ENCODE data around the gene CDK19. TPM values are rescaled to one million over a fixed set of nuclear protein-coding genes. Genes with fewer than 3 reads are reported as not detected.

The CDK19 gene
- total and polyA plus RNA-seq, 2 experiments from 2014 or later: 7.7 to 10.1 TPM

DNA sequence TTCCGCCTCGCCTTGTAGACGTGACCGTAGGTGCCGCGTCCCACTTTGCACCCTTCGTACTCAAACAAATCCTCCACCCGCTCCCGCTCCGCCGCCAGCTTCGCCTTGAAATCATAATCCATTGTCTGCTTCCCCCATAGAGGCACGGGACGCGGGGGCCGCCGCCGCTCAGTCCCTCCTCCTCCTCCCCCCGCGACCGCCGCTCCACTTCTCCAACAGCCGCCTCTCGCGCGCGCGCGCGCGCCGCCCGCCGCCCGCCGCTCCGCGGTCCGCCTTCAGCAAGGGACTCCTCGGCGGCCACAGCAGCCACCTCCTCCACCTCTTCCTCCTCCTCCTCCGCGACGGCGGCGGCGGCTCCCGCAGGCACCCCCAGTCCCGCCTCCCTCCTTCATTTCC lies 256 bp downstream of the CDK19 start (continued):
- TF ChIP-seq CTCF (conservative IDR thresholded peaks at IDR 0.05; ENCODE audit: low read depth in 2 of 2): no peak
- no peak for TF ChIP-seq POLR2AphosphoS5 (IDR thresholded peaks at IDR 0.05; ENCODE audit: low read depth)
- TF ChIP-seq ZNF114 (CRISPR knock-in tag; IDR thresholded peaks at IDR 0.05): no peak

- Mint-ChIP-seq H3K9me3 (no peaks in the 10 kb centered on the region), H3K36me3 (ENCODE audit: low read depth) (no peaks in the 10 kb centered on the region), H3K4me3 (peak overlapping the region; percentile 97), H3K27ac (peak overlapping the region; percentile 100), H3K27me3 (ENCODE audit: insufficient read depth, low read depth, poor library complexity) (peaks cover 12% of the 10 kb centered on the region), H3K4me1 (peaks cover 16% of the 10 kb centered on the region)
- Histone ChIP-seq H3K36me3 (ENCODE audit: insufficient read depth) (no peaks in the 10 kb centered on the region), H3K9me2 (ENCODE audit: insufficient read depth) (no peaks in the 10 kb centered on the region), H3K4me1 (ENCODE audit: insufficient read depth) (peaks cover 8% of the 10 kb centered on the region; the same call in 1 of the 2 replicates), H3K4me2 (peak overlapping the region; percentile 91), H3K79me2 (replicated peaks; ENCODE audit: insufficient read depth) (peaks cover 49% of the 10 kb centered on the region), H3K4me3 (peak overlapping the region; percentile 85), H4K20me1 (replicated peaks; ENCODE audit: insufficient read depth) (peaks cover 19% of the 10 kb centered on the region), H3K27ac (ENCODE audit: low read depth) (peak overlapping the region; percentile 94; the same call in 1 of the 2 replicates), H3K27me3 (ENCODE audit: insufficient read depth) (no peaks in the 10 kb centered on the region), H2AFZ (peak overlapping the region; percentile 83; the same call in 1 of the 2 replicates), H3F3A (replicated peaks; ENCODE audit: low read depth) (0 out of 2 replicates have a peak, but pooled peaks cover 3% of the 10 kb centered on the region)
- peak; percentile 75 for DNase-seq (ENCODE audit: low spot score)
- ATAC-seq: peak; percentile 34
- TF ChIP-seq STAT1 (IDR thresholded peaks at IDR 0.05; ENCODE audit: unreplicated experiment) (no peak), JUNB (IDR thresholded peaks at IDR 0.05; ENCODE audit: unreplicated experiment) (no peak), EZH2phosphoT487 (IDR thresholded peaks at IDR 0.05; ENCODE audit: unreplicated experiment) (no peak), ZNF331 (CRISPR knock-in tag; IDR thresholded peaks at IDR 0.05; ENCODE audit: low read depth) (no peak), EZH2 (IDR thresholded peaks at IDR 0.05; ENCODE audit: low read depth, unreplicated experiment) (no peak), NANOG (IDR thresholded peaks at IDR 0.05; ENCODE audit: borderline replicate concordance) (no peak), CREB1 (CRISPR knock-in tag; IDR thresholded peaks at IDR 0.05; ENCODE audit: low read depth) (no peak), POLR2AphosphoS5 (IDR thresholded peaks at IDR 0.05; ENCODE audit: low read depth) (no peak), ZNF114 (CRISPR knock-in tag; IDR thresholded peaks at IDR 0.05) (no peak), ZNF462 (CRISPR knock-in tag; IDR thresholded peaks at IDR 0.05) (no peak)
- TF ChIP-seq, protein P1, sequence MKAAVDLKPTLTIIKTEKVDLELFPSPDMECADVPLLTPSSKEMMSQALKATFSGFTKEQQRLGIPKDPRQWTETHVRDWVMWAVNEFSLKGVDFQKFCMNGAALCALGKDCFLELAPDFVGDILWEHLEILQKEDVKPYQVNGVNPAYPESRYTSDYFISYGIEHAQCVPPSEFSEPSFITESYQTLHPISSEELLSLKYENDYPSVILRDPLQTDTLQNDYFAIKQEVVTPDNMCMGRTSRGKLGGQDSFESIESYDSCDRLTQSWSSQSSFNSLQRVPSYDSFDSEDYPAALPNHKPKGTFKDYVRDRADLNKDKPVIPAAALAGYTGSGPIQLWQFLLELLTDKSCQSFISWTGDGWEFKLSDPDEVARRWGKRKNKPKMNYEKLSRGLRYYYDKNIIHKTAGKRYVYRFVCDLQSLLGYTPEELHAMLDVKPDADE (IDR thresholded peaks at IDR 0.05): no peak
These were observed 911 bp downstream of the CDK19 start for GRCh38 chr6:110814102-110815014.
